Astrocyte of the cerebellum (primary cell): Measurements from ENCODE around the gene HGFAC.

ENCODE experiments used
- DNase-seq: peaks from one replicate; pipeline ENCODE4 v3.0.0-alpha.2; 2011; ENCODE audit warnings: low read depth
- H3K4me3 ChIP-seq: 2 replicates; pipeline ENCODE4 v1.5.1; 2011; ENCODE audit warnings: mild to moderate bottlenecking, low read depth, low read length, moderate library complexity
- CTCF ChIP-seq: IDR thresholded peaks from 2 replicates; pipeline ENCODE4 v1.5.1; 2012; ENCODE audit warnings: low read length, low read depth, moderate library complexity, mild to moderate bottlenecking; ENCODE audit errors: missing control alignments
- in situ Hi-C: cut with HindIII; loops from 2 replicates; pipeline ENCODE4 v1.10.0; 2017; ENCODE audit warnings: low sequenced_read_pairs

HGFAC gene

GRCh38 chr4:3401436-3402171 is 40.2 kb upstream of the HGFAC start:
- H3K4me3 ChIP-seq, result no peak overlapping the region
- in situ Hi-C loops, result no loop called here
- peak; percentile 53 for DNase-seq
- TF ChIP-seq CTCF, result no peak

GRCh38 chr4:3402491-3403347 is 39.0 kb upstream of the HGFAC start:
- TF ChIP-seq CTCF, result no peak
- in situ Hi-C loops, result no loop called here
- H3K4me3 ChIP-seq, result no peak overlapping the region
- DNase-seq, result peak; percentile 45

- no peak for DNase-seq
- in situ Hi-C loops, result no loop called here
- no peak overlapping the region for H3K4me3 ChIP-seq
- no peak for TF ChIP-seq CTCF
Measured at GRCh38 chr4:3403348-3403906, 38.3 kb upstream of the HGFAC start.

GRCh38 chr4:3404546-3404945 is 37.2 kb upstream of the HGFAC start:
- DNase-seq, result no peak
- TF ChIP-seq CTCF, result no peak
- H3K4me3 ChIP-seq, result no peak overlapping the region
- in situ Hi-C loops, result no loop called here

GRCh38 chr4:3405176-3405575 is 36.6 kb upstream of the HGFAC start:
- in situ Hi-C loops, result no loop called here
- DNase-seq, result no peak
- no peak overlapping the region for H3K4me3 ChIP-seq
- no peak for TF ChIP-seq CTCF

GRCh38 chr4:3406021-3406420 is 35.7 kb upstream of the HGFAC start:
- in situ Hi-C loops, result no loop called here
- no peak for TF ChIP-seq CTCF
- DNase-seq, result no peak
- H3K4me3 ChIP-seq, result no peak overlapping the region
